IPS-18c (cell line): ENCODE measurements around the gene HAO1.

Experiments used
- H3K4me3 ChIP-seq: 2 replicates; pipeline ENCODE4 v1.7.0; 2013; ENCODE audit warnings: low read depth, mild to moderate bottlenecking, low read length, moderate library complexity; ENCODE audit not compliant: insufficient read depth
- H3K9me3 ChIP-seq: one replicate; pipeline ENCODE4 v1.6.1; 2013; ENCODE audit warnings: mild to moderate bottlenecking, low read length, moderate library complexity; ENCODE audit not compliant: control insufficient read depth, insufficient read depth

Gene HAO1

DNA sequence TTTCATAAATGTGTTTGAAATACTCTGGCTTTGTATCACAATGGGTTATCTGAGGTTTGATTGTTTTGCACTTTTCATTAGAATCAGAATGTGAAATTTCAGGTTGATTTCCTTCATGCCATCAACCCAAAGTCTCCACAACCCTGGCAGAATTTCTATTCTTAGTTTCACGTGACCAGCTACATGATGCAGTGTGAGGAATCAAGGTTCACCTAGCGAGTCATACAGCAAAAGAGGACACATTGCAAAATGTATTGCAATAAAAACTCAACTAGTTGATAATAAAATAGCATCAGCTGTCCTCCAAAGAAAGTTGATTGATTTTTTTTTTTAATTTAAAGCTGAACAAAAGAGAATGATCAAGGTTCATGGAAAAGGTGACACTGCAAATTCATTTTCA lies 2.2 kb downstream of the HAO1 start:
- Histone ChIP-seq H3K4me3 (no peak overlapping the region), H3K9me3 (no peaks in the 10 kb centered on the region)

DNA sequence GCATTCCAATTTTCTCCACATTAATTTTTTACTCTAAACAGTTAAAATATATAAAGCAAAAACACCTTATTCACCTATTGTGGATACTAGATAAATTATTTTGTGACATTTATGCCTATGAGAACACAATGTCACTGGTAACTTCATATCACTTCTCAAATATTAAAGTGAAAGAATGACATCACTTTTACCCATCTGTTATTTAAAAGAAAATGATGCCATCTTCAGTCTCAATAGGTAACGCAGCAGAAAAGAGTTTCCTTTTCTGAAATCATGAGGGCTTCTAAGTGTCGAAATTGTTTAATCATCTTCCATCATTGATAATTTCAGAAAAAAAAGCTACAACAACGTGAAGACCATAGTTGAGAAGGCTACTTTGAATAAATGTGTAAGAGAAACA lies 2.9 kb downstream of the HAO1 start:
- no peaks in the 10 kb centered on the region for H3K9me3 ChIP-seq
- no peak overlapping the region for H3K4me3 ChIP-seq

DNA sequence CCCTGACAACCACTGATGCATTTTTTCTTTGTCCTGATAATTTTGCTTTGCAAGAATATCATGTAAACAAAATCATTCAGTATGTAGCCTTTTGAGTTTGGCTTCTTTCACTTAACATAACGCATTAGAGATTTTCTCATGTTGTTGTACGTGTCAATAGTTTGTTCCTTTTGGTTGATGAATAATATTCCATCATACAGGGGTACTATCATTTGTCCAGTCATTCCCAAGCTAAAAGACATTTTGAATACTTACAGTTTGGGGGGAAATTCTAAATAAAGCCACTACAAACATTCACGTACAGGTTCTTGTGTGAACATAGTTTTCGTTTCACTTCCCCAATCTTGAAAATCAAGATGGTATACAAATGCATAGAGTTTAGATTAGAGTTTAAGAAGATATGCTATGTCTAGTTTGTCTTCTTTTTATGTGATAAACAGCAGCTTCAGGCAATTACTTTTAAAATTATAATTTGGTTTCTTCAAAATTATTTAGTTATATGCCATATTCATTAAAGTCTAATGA lies 5.2 kb downstream of the HAO1 start:
- no peaks in the 10 kb centered on the region for H3K9me3 ChIP-seq
- no peak overlapping the region for H3K4me3 ChIP-seq

DNA sequence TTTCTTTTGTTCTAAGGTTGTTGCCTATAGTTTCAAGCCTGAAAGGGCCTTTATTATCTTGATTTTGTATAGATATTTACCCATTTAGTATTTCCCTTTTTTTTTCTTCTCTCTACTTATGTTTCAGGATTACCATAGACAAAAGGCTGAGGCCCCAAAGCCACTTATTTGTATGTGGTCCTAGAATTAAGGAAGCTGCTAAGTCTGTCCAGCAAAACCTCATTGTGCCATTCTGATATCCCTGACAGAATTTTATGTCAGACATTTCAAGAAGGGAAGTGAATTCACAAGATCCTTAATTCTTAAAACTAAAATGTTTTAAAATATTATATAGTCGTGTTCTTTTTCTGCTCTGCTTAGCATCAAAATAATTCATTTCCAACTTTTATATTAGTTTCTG lies 6.9 kb downstream of the HAO1 start:
- no peak overlapping the region for H3K4me3 ChIP-seq
- no peaks in the 10 kb centered on the region for H3K9me3 ChIP-seq

DNA sequence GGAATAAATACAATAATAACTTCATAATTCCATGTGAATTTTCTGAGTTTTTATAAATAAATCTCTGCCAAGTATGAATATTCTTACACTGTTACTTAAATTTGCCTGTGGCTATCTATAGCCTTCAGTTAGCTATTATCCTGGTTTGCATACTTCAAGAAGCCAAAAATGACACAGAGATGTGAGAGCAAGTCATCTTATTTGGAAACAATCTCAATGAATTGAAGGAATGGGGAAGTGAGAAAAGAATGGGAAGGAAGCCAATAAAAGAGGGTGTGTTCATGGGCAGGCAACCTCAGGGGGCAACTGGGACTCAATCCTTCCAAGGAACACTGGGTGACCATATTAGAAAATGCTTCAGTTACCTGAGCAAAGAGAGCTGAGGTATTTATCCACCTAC lies 9.9 kb downstream of the HAO1 start:
- no peaks in the 10 kb centered on the region for H3K9me3 ChIP-seq
- H3K4me3 ChIP-seq, result no peak overlapping the region

DNA sequence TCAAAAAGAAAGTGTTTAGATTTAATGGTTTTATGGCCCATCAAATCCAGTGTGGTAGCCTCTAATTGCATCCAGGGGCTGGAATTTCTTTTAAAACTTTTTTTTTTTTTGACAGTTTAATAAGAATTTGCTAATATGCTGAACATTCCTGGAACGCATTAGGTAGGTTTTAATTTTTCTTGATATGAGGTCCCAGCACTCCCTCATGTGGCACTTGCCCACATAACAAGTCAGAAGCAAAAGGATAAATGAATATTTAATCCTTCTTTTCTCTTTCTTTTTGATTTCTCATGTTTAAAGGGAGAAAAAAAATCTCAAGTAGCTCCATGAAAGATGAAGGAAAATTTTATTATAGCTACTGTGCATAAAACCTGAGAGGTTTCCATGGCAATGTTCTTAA lies 13.5 kb downstream of the HAO1 start:
- Histone ChIP-seq H3K4me3 (no peak overlapping the region), H3K9me3 (no peaks in the 10 kb centered on the region)

DNA sequence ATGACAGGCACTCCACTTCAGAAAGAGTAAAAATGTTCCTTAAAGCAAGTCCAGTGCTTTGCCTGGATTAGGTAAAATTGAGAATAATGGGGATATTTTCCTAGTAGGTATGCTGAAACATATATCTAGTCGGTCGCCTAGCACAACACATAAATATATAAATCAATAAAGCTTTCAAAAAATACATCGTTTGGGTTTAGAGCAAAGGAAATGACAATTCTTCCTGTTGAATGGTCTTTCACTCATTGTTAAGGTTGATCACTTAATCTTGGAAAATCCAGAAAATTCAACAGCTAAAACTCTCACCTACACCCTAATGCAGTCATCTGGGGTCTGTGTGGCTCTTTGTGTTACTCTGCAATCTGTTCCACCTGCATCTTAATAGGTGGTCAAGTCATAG lies 13.9 kb downstream of the HAO1 start:
- Histone ChIP-seq H3K9me3 (no peaks in the 10 kb centered on the region), H3K4me3 (no peak overlapping the region)

DNA sequence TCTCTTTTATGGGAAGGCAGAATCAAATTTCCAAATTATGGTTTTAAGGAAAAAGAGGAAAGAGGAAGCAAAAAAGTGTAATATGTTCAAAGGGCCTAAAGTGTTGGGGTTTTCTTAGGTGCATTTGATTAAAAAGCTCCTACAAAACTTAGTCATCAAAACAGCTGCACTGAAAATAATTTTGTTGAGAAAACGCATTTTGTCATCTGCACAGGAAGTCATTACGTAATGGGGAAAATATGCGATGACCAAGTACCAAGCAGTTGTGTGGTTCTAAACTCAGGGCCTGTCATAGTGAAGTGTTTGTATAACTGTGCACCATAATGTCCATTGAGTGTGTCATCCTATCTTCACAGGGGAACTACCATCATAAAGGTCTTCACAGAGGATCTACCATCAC lies 15.6 kb downstream of the HAO1 start:
- Histone ChIP-seq H3K4me3 (no peak overlapping the region), H3K9me3 (no peaks in the 10 kb centered on the region)

DNA sequence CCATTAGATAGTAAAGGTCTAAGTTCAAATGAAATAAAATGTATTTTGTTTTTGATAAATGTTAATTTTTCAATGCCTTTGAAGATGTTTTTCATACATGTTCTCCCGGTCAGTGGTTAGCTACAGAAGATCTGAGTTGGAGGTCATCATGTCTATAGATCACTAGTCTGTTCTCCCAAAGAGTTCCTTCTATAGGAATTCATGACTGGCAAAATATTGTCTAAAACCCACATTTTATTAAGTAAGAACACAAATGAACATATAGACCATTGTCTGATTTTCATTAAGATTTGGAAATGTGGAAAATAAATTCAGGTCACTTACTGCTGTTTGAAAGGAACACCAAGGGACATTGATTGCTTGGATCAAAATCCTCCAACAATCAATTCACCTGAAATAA lies 23.6 kb downstream of the HAO1 start:
- Histone ChIP-seq H3K9me3 (no peaks in the 10 kb centered on the region), H3K4me3 (no peak overlapping the region)

DNA sequence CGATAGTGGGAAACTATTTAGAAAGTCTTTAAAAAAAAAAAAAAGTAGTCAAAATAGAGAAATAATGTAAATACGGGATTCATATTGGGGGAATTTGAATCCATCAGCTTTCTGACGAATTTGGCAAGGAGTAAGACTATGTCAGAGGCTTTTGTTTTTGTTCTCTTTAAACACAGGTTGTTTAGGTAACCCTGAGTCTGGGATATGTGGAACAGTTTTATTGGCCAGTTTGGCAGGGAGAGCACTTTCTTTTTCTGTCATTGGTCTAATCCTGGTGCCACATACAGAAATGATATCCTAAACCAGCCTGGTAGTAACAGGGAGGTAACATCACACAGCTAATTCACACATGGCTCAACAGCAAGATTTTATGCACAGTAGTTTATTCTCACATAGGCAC lies 27.7 kb downstream of the HAO1 start:
- Histone ChIP-seq H3K9me3 (no peaks in the 10 kb centered on the region), H3K4me3 (no peak overlapping the region)

DNA sequence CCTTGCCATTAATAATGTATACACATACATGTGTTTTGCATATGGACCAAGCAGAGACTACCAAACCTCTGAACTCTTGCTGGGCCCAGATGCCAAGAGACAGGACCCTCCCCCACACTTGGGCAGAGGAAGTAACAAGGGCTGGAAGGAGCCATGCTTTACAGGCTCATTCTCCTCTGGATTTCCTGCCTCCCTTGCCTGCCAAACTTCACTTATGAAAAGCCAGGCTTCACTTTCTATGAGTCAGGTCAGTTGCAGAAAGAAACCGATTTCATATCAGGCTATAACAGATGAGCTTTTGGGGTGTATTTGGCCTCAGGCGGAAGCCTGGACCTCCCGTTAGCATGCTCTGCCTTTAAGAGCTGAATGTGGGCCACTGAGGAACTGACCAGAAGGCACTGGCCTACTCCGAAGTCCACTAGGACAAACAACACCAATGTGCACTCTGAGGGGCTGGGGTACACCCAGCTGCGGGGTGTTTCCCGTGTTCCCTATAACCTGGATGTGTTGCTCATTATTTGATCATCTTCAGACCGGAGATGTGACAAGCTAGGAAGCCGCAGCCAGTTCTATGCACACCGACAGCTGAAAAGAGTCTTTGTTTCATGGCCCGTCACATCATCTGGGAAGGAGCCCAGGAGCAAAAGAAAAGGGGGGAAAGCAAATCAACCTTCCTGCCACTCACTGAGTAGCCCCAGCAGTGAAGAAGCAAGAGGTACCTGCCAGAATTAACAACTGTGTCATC lies 28.5 kb downstream of the HAO1 start:
- no peak overlapping the region for H3K4me3 ChIP-seq
- no peaks in the 10 kb centered on the region for H3K9me3 ChIP-seq

DNA sequence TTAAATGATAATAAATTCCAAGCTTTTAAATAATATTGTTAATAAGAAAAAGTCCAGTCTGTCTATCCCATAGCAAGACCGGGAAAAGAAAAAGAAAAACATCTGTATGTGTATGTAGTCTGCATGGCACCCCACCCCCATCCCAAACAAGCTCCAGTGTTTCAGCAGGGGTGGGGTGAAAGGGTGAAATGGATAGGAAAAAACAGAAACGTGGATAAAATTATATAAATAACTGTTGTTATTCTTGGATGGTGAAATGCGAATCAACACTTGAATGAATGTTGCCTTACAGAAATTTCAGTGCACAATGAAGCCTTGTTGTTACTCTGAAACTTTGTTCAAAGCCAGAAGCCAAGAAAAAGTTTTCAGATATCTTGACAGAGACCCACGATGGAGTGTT lies 31.4 kb downstream of the HAO1 start:
- no peaks in the 10 kb centered on the region for H3K9me3 ChIP-seq
- H3K4me3 ChIP-seq, result no peak overlapping the region

DNA sequence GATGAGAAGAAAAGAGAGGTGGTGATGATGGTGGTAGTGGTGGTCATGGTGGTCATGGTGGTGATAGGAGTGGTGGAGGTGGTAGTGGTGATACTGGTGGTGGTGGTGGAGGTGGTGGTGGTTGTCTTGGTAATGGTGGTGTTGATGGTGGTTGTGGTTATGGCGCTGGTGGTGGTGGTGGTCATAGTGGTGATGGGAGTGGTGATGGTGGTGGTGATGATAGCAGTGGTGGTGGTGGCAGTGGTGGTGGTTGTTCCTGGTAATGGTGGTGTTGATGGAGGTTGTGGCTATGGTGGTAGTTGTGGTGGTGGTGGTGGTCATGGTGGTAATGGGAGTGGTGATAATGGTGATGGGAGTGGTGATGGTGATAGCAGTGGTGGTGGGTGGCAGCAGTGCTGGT lies 36.8 kb downstream of the HAO1 start:
- no peaks in the 10 kb centered on the region for H3K9me3 ChIP-seq

DNA sequence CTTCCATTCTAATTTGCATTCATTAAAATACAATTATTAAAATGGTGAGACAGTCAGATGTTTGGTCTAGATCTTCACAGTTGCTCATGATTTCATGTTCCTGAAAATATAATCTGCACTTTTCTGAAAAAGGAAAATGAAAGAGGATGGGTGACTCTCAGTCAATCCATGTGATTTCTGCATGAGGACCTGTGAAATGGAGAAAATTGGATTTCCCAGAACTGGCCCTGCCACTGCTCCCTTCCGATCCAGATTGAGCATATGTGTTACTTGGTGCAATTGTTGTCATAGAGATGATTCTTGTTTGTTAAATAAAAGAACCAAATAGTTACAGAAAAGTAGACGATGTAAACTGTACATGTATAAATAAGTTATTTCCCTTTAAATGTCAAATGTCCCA lies 37.4 kb downstream of the HAO1 start:
- no peak overlapping the region for H3K4me3 ChIP-seq

More for the DNA sequence above, 36.8 kb downstream of the HAO1 start:
- no peak overlapping the region for H3K4me3 ChIP-seq

DNA sequence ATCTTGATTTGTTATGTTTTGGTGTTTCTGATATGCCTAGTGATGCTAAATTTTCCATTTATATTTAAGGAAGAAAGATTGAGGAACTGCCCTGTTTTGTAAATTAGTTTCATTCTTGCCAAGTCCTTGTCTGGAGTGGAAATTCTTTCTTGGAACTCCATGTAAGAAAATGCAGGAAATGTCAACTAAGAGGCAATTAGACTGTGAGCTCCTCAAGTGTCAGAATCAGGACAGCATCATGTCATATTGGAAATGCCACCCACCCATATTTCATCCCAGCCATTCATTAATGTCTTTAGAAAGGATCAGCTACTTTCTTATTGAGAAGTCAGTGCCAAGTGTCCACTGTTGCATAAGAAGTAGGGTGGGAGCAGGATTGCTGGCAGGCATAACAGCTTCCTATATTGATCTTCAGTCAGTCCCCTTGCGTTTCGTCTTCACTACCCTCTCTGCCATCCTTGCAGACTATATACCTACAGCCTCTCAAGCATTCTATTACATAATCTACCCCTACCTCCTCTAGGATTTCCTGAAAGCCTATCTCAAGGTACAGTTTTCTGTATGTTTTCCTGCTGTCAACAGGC lies 42.4 kb downstream of the HAO1 start:
- no peak overlapping the region for H3K4me3 ChIP-seq

More for the DNA sequence above, 37.4 kb downstream of the HAO1 start:
- no peaks in the 10 kb centered on the region for H3K9me3 ChIP-seq

DNA sequence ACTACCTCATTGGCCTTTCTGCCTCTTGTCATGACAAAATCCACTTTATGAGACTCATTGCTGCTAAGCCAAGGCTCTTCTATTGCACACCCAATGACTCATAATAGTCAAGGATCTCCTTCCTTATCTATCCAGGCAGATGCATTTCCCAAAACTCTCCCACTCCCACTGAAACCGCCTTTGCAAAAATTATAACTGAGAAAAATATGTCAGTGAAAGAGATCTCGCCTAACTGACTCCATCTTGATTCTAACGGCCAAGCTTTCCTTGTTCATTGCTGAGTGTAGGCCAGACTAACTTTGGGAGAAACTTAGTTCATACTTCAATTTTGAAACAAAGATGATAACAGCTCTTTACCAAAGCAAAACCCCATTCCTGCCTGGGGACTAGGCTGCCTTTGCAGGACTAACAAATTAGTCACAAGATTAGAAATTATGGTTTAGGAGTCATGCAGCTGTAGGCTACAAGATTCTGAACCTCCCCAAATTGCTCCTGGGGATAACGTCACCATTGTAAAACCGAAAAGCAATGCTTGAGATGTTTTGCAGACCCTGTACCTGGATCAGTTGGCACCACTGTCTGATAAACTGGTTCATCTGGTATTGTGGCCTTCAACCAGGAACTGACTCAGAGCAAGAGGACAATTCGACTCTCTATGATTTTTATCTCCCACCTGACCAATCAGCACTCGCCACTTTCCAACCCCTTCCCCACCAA lies 47.1 kb downstream of the HAO1 start:
- Histone ChIP-seq H3K9me3 (peaks cover 2% of the 10 kb centered on the region), H3K4me3 (no peak overlapping the region)

More for the DNA sequence above, 42.4 kb downstream of the HAO1 start:
- peaks cover 2% of the 10 kb centered on the region for H3K9me3 ChIP-seq

DNA sequence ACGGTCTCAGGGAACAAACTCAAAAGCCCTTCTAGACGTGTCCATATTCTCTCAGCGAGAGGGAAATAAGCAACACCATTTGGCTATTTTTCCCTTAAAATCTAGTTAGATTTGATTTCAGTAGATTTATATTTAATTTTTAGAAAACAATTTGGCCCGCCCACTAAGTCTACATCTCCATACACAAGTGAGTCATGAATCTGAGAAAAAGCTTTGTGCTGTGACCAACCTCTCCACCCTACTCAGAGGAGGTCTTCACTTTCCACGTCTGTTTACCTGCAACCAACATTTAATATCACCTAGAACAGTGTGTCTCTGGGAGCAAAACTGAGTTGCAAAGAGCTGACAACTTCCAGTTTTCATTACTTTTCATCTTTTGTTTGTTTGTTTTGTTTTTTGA lies 48.6 kb downstream of the HAO1 start:
- Histone ChIP-seq H3K9me3 (peaks cover 2% of the 10 kb centered on the region), H3K4me3 (no peak overlapping the region)

DNA sequence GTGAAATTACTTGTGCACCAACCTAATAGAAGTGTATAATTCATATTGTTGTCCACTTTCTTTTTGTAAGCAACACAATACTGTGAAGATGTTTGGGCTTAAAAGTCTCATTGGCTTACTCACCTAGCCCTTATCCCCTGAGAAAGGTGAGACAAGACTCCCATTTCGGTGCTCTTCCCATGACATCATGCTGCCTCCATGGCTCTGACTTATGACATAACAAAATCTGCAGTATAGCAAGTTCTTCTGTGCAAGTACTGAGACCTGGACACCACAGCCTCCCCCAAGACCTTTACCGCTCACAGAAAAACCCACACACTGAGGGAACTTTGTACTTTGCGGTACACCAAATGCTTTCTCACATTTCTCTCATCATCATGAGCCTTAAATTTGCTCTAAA lies 50.5 kb downstream of the HAO1 start:
- H3K4me3 ChIP-seq, result no peak overlapping the region
- H3K9me3 ChIP-seq, result no peaks in the 10 kb centered on the region
